GM12878 (cell line): Measurements from ENCODE around the gene TRIM22.

ENCODE experiments used
- PAX5 ChIP-seq: IDR thresholded peaks from 2 replicates; pipeline ENCODE4 v1.6.1; 2011; ENCODE audit warnings: low read depth, low read length, borderline replicate concordance
- POLR2A ChIP-seq: IDR thresholded peaks from 2 replicates; pipeline ENCODE4 v1.6.1; 2011; ENCODE audit warnings: low read depth, mild to moderate bottlenecking, low read length
- SMAD5 ChIP-seq: IDR thresholded peaks from 2 replicates; pipeline ENCODE4 v1.6.1; 2016; ENCODE audit warnings: antibody characterized with exemption, low read depth

GRCh38 chr11:5679811-5680210 is 9.8 kb upstream of the TRIM22 start:
- TF ChIP-seq SMAD5 = no peak
- no peak for TF ChIP-seq PAX5
- no peak for TF ChIP-seq POLR2A
